ENCODE results near the gene FILIP1.

DNA sequence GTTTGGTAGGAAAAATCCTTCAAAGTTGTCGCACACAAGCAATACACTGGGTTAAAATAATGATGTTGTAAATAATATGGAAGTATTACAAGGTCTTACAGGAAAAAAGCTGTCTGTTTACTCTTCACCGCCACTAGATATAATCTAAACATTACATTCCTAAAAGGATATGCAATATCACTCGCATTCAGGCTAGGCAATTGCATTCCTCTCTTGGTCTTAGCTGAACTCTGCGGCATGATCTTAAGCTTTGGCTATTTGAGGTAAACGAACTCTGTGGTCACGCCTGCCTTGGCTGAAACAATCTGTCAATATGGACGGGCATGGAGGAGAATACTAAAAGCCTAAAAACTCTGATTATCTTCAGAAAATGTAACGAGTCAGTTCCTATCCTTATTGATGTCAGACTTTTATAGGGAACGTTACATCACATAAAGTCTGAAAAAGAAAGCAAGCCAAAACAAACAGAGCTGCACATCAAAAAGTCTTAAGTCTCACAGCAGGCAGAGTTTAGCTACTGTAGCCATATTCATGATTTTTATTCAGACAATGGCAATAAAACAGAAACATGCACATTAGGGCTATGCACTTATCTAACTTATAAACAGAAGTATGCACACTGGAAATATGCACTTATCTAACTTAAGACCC lies 30.8 kb upstream of the FILIP1 start:
- TF ChIP-seq CTCF (conservative IDR thresholded peaks at IDR 0.05; ENCODE audit: low read depth, low read length) (no peak), EZH2 (IDR thresholded peaks at IDR 0.05; ENCODE audit: low read length, unreplicated experiment) (no peak)
